Measurements from ENCODE around the gene RRP1. TPM values are rescaled to one million over a fixed set of nuclear protein-coding genes. Genes with fewer than 3 reads are reported as not detected.

Gene RRP1
- total and polyA plus RNA-seq, 10 of the 15 experiments (the other 5 are each of a cell fraction or from before 2014, with no cell fraction given) = 0.34 to 70.8 (median 35.1) TPM

DNA sequence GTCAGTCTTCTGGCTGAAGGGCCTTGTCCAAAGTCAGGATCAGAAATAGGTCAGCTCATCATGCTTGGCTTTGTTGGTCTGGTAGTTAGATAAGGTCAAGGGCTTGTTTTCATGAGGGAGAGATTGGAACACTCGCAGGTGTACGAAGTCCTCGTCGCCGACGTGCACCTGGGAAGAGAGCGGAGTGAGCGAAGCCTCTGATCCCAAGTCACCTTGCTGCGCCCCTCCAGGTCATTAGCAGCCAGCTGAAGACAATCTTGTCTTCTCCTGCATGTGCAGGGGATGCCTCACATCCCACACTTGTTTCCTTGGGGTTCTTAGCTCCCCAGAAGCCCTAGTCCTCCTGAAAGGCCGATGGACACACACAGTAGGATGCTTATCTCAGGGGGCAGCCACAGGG, 15.2 kb upstream of the RRP1 start:
- Histone ChIP-seq H3K27ac (ENCODE audit: control insufficient read depth, insufficient read depth) (no peak overlapping the region), H4K20me1 (ENCODE audit: control insufficient read depth, insufficient read depth) (no peaks in the 10 kb centered on the region), H3K4me3 (no peak overlapping the region), H3K36me3 (ENCODE audit: control insufficient read depth in 2 of 2, insufficient read depth in 2 of 2, low read length in 1 of 2) (peaks cover 2 to 5% of the 10 kb centered on the region in 2 experiments; a peak in 2 of 4 replicates), H2AFZ (ENCODE audit: control insufficient read depth, low read depth, low read length) (no peak overlapping the region), H3K4me1 (ENCODE audit: control insufficient read depth, insufficient read depth, low read length) (peaks cover 9% of the 10 kb centered on the region), H3K9me3 (replicated peaks; ENCODE audit: control insufficient read depth, insufficient read depth, low read length) (peaks cover 2% of the 10 kb centered on the region; the same call in 1 of the 3 replicates), H3K79me2 (ENCODE audit: control insufficient read depth, insufficient read depth, low read length) (peaks cover 10% of the 10 kb centered on the region), H3K9ac (ENCODE audit: control insufficient read depth, insufficient read depth, low read length) (no peak overlapping the region), H3K4me2 (ENCODE audit: control insufficient read depth, insufficient read depth) (no peak overlapping the region), H3K27me3 (replicated peaks in 1 of 2; ENCODE audit: control insufficient read depth in 2 of 2, insufficient read depth in 2 of 2, low read length in 1 of 2) (no peaks in the 10 kb centered on the region)
- ChIA-PET POLR2A (interaction anchor here (0.6 kb wide), 1 partner anchor 38 kb away, joined by 3 read pairs; no protein-coding TSS in a partner anchor), CTCF (interaction anchor here (1.0 to 1.1 kb wide), 2 partner anchors 15 to 201 kb away, joined by 3 read pairs; no protein-coding TSS in a partner anchor), RAD21 (ENCODE audit: unreplicated experiment) (no interaction called here), SMC1A (ENCODE audit: uncharacterized antibody, unreplicated experiment) (no interaction called here)
- no peak for FAIRE-seq
- in situ Hi-C loops (cut with MboI) = no loop called here
- intact Hi-C loops (cut with micrococcal nuclease; ENCODE audit: unreplicated experiment) = no loop called here
- ATAC-seq = no peak
- TF ChIP-seq BMI1 (IDR thresholded peaks at IDR 0.05; ENCODE audit: borderline replicate concordance) (no peak), MYB (IDR thresholded peaks at IDR 0.05; ENCODE audit: borderline replicate concordance, low read depth, low read length) (no peak), SMAD1 (IDR thresholded peaks at IDR 0.05; ENCODE audit: low read depth, partially characterized antibody) (no peak), SIN3A (IDR thresholded peaks at IDR 0.05; ENCODE audit: low read depth, low read length) (no peak), RCOR1 (conservative IDR thresholded peaks at IDR 0.05; ENCODE audit: low read depth, low read length) (no peak), ZNF384 (IDR thresholded peaks at IDR 0.05; ENCODE audit: borderline replicate concordance, low read depth, low read length) (no peak), POU2F2 (IDR thresholded peaks at IDR 0.05; ENCODE audit: borderline replicate concordance, low read depth, low read length) (no peak), FOS (IDR thresholded peaks at IDR 0.05; ENCODE audit: borderline replicate concordance, extremely low read depth, insufficient read length) (no peak), SMAD5 (IDR thresholded peaks at IDR 0.05; ENCODE audit: low read depth) (no peak), NR2F1 (conservative IDR thresholded peaks at IDR 0.05) (no peak), EP300 (IDR thresholded peaks at IDR 0.05; ENCODE audit: borderline replicate concordance in 1 of 2, control insufficient read depth in 1 of 2, low read depth in 2 of 2, low read length in 2 of 2) (no peak), JUNB (IDR thresholded peaks at IDR 0.05) (no peak), HDAC6 (IDR thresholded peaks at IDR 0.05; ENCODE audit: unreplicated experiment) (no peak)
- TF ChIP-seq, protein P1, sequence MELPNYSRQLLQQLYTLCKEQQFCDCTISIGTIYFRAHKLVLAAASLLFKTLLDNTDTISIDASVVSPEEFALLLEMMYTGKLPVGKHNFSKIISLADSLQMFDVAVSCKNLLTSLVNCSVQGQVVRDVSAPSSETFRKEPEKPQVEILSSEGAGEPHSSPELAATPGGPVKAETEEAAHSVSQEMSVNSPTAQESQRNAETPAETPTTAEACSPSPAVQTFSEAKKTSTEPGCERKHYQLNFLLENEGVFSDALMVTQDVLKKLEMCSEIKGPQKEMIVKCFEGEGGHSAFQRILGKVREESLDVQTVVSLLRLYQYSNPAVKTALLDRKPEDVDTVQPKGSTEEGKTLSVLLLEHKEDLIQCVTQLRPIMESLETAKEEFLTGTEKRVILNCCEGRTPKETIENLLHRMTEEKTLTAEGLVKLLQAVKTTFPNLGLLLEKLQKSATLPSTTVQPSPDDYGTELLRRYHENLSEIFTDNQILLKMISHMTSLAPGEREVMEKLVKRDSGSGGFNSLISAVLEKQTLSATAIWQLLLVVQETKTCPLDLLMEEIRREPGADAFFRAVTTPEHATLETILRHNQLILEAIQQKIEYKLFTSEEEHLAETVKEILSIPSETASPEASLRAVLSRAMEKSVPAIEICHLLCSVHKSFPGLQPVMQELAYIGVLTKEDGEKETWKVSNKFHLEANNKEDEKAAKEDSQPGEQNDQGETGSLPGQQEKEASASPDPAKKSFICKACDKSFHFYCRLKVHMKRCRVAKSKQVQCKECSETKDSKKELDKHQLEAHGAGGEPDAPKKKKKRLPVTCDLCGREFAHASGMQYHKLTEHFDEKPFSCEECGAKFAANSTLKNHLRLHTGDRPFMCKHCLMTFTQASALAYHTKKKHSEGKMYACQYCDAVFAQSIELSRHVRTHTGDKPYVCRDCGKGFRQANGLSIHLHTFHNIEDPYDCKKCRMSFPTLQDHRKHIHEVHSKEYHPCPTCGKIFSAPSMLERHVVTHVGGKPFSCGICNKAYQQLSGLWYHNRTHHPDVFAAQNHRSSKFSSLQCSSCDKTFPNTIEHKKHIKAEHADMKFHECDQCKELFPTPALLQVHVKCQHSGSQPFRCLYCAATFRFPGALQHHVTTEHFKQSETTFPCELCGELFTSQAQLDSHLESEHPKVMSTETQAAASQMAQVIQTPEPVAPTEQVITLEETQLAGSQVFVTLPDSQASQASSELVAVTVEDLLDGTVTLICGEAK (IDR thresholded peaks at IDR 0.05; ENCODE audit: borderline replicate concordance) = no peak
- TF ChIP-seq, protein P2, sequence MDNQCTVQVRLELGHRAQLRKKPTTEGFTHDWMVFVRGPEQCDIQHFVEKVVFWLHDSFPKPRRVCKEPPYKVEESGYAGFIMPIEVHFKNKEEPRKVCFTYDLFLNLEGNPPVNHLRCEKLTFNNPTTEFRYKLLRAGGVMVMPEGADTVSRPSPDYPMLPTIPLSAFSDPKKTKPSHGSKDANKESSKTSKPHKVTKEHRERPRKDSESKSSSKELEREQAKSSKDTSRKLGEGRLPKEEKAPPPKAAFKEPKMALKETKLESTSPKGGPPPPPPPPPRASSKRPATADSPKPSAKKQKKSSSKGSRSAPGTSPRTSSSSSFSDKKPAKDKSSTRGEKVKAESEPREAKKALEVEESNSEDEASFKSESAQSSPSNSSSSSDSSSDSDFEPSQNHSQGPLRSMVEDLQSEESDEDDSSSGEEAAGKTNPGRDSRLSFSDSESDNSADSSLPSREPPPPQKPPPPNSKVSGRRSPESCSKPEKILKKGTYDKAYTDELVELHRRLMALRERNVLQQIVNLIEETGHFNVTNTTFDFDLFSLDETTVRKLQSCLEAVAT (IDR thresholded peaks at IDR 0.05) = no peak
- TF ChIP-seq, protein P3, sequence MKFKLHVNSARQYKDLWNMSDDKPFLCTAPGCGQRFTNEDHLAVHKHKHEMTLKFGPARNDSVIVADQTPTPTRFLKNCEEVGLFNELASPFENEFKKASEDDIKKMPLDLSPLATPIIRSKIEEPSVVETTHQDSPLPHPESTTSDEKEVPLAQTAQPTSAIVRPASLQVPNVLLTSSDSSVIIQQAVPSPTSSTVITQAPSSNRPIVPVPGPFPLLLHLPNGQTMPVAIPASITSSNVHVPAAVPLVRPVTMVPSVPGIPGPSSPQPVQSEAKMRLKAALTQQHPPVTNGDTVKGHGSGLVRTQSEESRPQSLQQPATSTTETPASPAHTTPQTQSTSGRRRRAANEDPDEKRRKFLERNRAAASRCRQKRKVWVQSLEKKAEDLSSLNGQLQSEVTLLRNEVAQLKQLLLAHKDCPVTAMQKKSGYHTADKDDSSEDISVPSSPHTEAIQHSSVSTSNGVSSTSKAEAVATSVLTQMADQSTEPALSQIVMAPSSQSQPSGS (IDR thresholded peaks at IDR 0.05; ENCODE audit: low read length) = no peak
- no TSS peak for BruUV-seq (replicated peaks)
- no peak for DNase-seq (ENCODE audit: low read depth, low spot score)
- 95% methylated on average over 10 of the region's 10 CpGs for WGBS (ENCODE audit: insufficient coverage, insufficient replicate concordance, low lambda C conversion rate, missing lambda C conversion rate)

Data from GM12878 (cell line).